ENCODE results near the gene ATP8A2. TPM values are rescaled to one million over a fixed set of nuclear protein-coding genes. Genes with fewer than 3 reads are reported as not detected.

The ATP8A2 gene
- total and polyA plus RNA-seq, 9 of the 15 experiments (the other 6 are each of a cell fraction or from before 2014, with no cell fraction given) = under 0.01 to 0.33 (median 0.06) TPM; not detected in 4

DNA sequence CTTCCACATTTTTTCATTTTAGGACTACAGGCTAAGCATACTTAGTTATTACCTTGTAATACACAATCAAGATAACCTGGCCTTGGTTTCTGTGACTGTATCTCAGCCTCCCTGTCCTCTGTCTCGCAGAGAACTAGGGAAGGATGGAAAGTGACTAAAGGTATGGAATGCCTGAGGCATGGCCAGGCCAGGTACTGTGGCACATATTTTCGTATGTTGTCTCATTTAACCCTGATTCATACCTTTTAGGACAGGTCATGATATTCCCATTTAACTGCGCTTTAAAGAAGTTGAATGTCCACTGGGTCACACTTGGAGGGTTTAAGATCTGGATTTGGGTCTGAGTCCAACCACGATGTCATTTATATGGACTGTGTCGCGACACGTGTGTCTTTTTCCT is 357.4 kb downstream of the ATP8A2 start (continued):
- no peak for TF ChIP-seq PRMT5 (CRISPR knock-in tag; IDR thresholded peaks at IDR 0.05)
- TF ChIP-seq, protein P1, sequence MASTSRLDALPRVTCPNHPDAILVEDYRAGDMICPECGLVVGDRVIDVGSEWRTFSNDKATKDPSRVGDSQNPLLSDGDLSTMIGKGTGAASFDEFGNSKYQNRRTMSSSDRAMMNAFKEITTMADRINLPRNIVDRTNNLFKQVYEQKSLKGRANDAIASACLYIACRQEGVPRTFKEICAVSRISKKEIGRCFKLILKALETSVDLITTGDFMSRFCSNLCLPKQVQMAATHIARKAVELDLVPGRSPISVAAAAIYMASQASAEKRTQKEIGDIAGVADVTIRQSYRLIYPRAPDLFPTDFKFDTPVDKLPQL (IDR thresholded peaks at IDR 0.05; ENCODE audit: extremely low read depth, insufficient read length) = no peak
- TF ChIP-seq SOX6 (IDR thresholded peaks at IDR 0.05) = no peak
- TF ChIP-seq, protein P2, sequence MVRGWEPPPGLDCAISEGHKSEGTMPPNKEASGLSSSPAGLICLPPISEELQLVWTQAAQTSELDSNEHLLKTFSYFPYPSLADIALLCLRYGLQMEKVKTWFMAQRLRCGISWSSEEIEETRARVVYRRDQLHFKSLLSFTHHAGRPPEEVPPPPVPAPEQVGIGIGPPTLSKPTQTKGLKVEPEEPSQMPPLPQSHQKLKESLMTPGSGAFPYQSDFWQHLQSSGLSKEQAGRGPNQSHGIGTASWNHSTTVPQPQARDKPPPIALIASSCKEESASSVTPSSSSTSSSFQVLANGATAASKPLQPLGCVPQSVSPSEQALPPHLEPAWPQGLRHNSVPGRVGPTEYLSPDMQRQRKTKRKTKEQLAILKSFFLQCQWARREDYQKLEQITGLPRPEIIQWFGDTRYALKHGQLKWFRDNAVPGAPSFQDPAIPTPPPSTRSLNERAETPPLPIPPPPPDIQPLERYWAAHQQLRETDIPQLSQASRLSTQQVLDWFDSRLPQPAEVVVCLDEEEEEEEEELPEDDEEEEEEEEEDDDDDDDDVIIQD (CRISPR knock-in tag; IDR thresholded peaks at IDR 0.05) = no peak

DNA sequence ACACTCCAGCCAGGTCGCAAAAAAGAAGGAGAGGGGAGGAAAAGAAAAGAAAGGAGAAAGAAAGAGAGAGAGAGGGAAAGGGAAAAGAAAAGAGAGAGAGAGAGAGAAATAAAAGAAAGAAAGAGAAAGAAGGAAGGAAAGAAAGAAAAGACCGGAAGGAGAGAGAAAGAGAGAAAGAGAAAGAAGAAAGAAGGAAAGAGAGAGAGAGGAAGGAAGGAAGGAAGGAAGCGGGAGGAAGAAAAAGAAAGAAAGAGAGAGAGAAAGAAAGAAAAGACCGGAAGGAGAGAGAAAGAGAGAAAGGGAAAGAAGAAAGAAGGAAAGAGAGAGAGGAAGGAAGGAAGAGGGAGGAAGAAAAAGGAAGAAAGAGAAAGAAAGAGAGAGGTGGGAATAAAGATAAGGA is 359.3 kb downstream of the ATP8A2 start:
- intact Hi-C loops (cut with micrococcal nuclease) (no loop called here), in situ Hi-C loops (cut with MboI) (no loop called here)
- Histone ChIP-seq H3K27ac (ENCODE audit: extremely low read depth, low read depth, low read length) (no peak overlapping the region), H3K4me2 (ENCODE audit: insufficient read depth, low read length) (no peak overlapping the region), H3K9me3 (replicated peaks; ENCODE audit: control insufficient read depth, insufficient read depth, low read depth, low read length) (no peaks in the 10 kb centered on the region), H3K36me3 (ENCODE audit: control insufficient read depth, insufficient read depth, low read length) (no peaks in the 10 kb centered on the region), H3K9me1 (ENCODE audit: control insufficient read depth, insufficient read depth, low read length) (no peaks in the 10 kb centered on the region), H3K4me1 (replicated peaks in 1 of 2; ENCODE audit: control insufficient read depth in 2 of 2, insufficient read depth in 2 of 2, low read length in 2 of 2) (no peaks in the 10 kb centered on the region), H2AFZ (ENCODE audit: low read depth, low read length) (no peak overlapping the region), H3K4me3 (no peak overlapping the region), H3K9ac (ENCODE audit: insufficient read depth in 1 of 2, low read depth in 2 of 2, low read length in 2 of 2) (no peak overlapping the region), H3K27me3 (ENCODE audit: control insufficient read depth in 2 of 2, insufficient read depth in 2 of 2, low read length in 2 of 2) (no peaks in the 10 kb centered on the region), H3K79me2 (ENCODE audit: control insufficient read depth, insufficient read depth, low read length) (no peaks in the 10 kb centered on the region), H4K20me1 (replicated peaks; ENCODE audit: control insufficient read depth, insufficient read depth, low read length) (no peaks in the 10 kb centered on the region)
- DNase-seq (ENCODE audit: extremely low read depth in 1 of 4, low spot score in 3 of 4) = no peak
- no TSS peak for BruUV-seq (replicated peaks)
- WGBS (ENCODE audit: insufficient coverage, low coverage, missing lambda C conversion rate) = 2% methylated on average over 4 of the region's 4 CpGs
- POLR2A ChIA-PET = no interaction called here
- FAIRE-seq = no peak
- ATAC-seq = no peak
- no peak for TF ChIP-seq ZBTB8A (IDR thresholded peaks at IDR 0.05; ENCODE audit: partially characterized antibody)
- TF ChIP-seq NELFE (IDR thresholded peaks at IDR 0.05; ENCODE audit: insufficient read depth, insufficient read length) = no peak
- TF ChIP-seq ZNF707 (CRISPR knock-in tag; conservative IDR thresholded peaks at IDR 0.05) = no peak
- TF ChIP-seq, protein P3, sequence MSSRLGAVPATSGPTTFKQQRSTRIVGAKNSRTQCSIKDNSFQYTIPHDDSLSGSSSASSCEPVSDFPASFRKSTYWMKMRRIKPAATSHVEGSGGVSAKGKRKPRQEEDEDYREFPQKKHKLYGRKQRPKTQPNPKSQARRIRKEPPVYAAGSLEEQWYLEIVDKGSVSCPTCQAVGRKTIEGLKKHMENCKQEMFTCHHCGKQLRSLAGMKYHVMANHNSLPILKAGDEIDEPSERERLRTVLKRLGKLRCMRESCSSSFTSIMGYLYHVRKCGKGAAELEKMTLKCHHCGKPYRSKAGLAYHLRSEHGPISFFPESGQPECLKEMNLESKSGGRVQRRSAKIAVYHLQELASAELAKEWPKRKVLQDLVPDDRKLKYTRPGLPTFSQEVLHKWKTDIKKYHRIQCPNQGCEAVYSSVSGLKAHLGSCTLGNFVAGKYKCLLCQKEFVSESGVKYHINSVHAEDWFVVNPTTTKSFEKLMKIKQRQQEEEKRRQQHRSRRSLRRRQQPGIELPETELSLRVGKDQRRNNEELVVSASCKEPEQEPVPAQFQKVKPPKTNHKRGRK (tag; IDR thresholded peaks at IDR 0.05) = peak; percentile 85
- CTCF ChIA-PET (ENCODE audit: low intra/inter-chr PET ratio) = no interaction called here

Data from K562 (cell line).